ENCODE measurements around the gene RAPGEF4. TPM values are rescaled to one million over a fixed set of nuclear protein-coding genes. Genes with fewer than 3 reads are reported as not detected.

The RAPGEF4 gene
- total RNA-seq, 2 experiments from 2014 or later: 0.85 to 1.3 TPM

- Mint-ChIP-seq H3K4me3 (no peak overlapping the region), H3K9me3 (no peaks in the 10 kb centered on the region), H3K27me3 (peaks cover 2% of the 10 kb centered on the region), H3K4me1 (ENCODE audit: low read depth) (peaks cover 3% of the 10 kb centered on the region), H3K27ac (no peak overlapping the region), H3K36me3 (ENCODE audit: low read depth) (no peaks in the 10 kb centered on the region)
- DNase-seq (peak; percentile 90), ATAC-seq (peak; percentile 73)
- CTCF ChIA-PET: interaction anchor here (0.6 to 14.3 kb wide), 76 partner anchors 9 to 1315 kb away, joined by 3 to 304 read pairs (median 4); no protein-coding TSS in a partner anchor
- intact Hi-C loops (cut with micrococcal nuclease): loop anchor here (2.0 kb wide), 1 partner anchor 183 kb away; no protein-coding TSS in a partner anchor
- peak; percentile 87 for TF ChIP-seq CTCF (IDR thresholded peaks at IDR 0.05)
- POLR2A ChIA-PET: interaction anchor here (0.6 to 1.6 kb wide), 2 partner anchors 36 to 292 kb away, joined by 3 to 5 read pairs; no protein-coding TSS in a partner anchor
These were observed 291.8 kb downstream of the RAPGEF4 start for GRCh38 chr2:173027181-173028128.

- no peak for TF ChIP-seq CTCF (IDR thresholded peaks at IDR 0.05)
- Mint-ChIP-seq H3K27me3 (peaks cover 2% of the 10 kb centered on the region), H3K9me3 (no peaks in the 10 kb centered on the region), H3K4me3 (no peak overlapping the region), H3K36me3 (ENCODE audit: low read depth) (no peaks in the 10 kb centered on the region), H3K4me1 (ENCODE audit: low read depth) (peaks cover 3% of the 10 kb centered on the region), H3K27ac (no peak overlapping the region)
- ChIA-PET POLR2A (interaction anchor here (0.6 to 1.6 kb wide), 2 partner anchors 37 to 291 kb away, joined by 3 to 5 read pairs; no protein-coding TSS in a partner anchor), CTCF (interaction anchor here (0.6 to 14.3 kb wide), 54 partner anchors 9 to 328 kb away, joined by 3 to 304 read pairs (median 6); no protein-coding TSS in a partner anchor)
- DNase-seq: no peak
- ATAC-seq: no peak
- intact Hi-C loops (cut with micrococcal nuclease): no loop called here
These were observed 292.5 kb downstream of the RAPGEF4 start for GRCh38 chr2:173028141-173028540.

GRCh38 chr2:173028671-173029070 is 293.0 kb downstream of the RAPGEF4 start:
- Mint-ChIP-seq H3K27ac (no peak overlapping the region), H3K4me3 (no peak overlapping the region), H3K4me1 (ENCODE audit: low read depth) (peaks cover 3% of the 10 kb centered on the region), H3K27me3 (peaks cover 2% of the 10 kb centered on the region), H3K9me3 (no peaks in the 10 kb centered on the region), H3K36me3 (ENCODE audit: low read depth) (no peaks in the 10 kb centered on the region)
- no peak for TF ChIP-seq CTCF (IDR thresholded peaks at IDR 0.05)
- intact Hi-C loops (cut with micrococcal nuclease): no loop called here
- ATAC-seq: no peak
- no peak for DNase-seq
- ChIA-PET CTCF (interaction anchor here (0.7 to 14.3 kb wide), 22 partner anchors 9 to 413 kb away, joined by 3 to 304 read pairs (median 5); no protein-coding TSS in a partner anchor), POLR2A (interaction anchor here (1.6 kb wide), 1 partner anchor 37 kb away, joined by 5 read pairs; no protein-coding TSS in a partner anchor)

GRCh38 chr2:173030561-173031490 is 295.2 kb downstream of the RAPGEF4 start:
- intact Hi-C loops (cut with micrococcal nuclease): no loop called here
- Mint-ChIP-seq H3K27ac (no peak overlapping the region), H3K36me3 (ENCODE audit: low read depth) (no peaks in the 10 kb centered on the region), H3K4me1 (ENCODE audit: low read depth) (peaks cover 7% of the 10 kb centered on the region), H3K9me3 (no peaks in the 10 kb centered on the region), H3K4me3 (no peak overlapping the region), H3K27me3 (peaks cover 2% of the 10 kb centered on the region)
- ChIA-PET POLR2A (interaction anchor here (0.5 kb wide), 1 partner anchor 77 kb away, joined by 3 read pairs; no protein-coding TSS in a partner anchor), CTCF (interaction anchor here (1.1 to 14.3 kb wide), 3 partner anchors 178 to 201 kb away, joined by 3 to 304 read pairs (median 78); no protein-coding TSS in a partner anchor)
- no peak for ATAC-seq
- no peak for DNase-seq
- no peak for TF ChIP-seq CTCF (IDR thresholded peaks at IDR 0.05)

Measured in activated CD8-positive, alpha-beta T cell treated with anti-CD3 and anti-CD28 coated beads for 36 hours (primary cell).